ENCODE data around the gene LRRC8B. TPM values are rescaled to one million over a fixed set of nuclear protein-coding genes. Genes with fewer than 3 reads are reported as not detected.

LRRC8B gene
- total RNA-seq (2013), result 6.6 TPM
- 1 to 10 TPM; 4.5 to 9.1 (median 7.9) TPM for polyA plus RNA-seq
- 6.7 and 11.9 TPM in 2 replicates for polyA minus RNA-seq
- total RNA-seq, result 20.3 to 106 (median 82.8) reads per million in 11 experiments

DNA sequence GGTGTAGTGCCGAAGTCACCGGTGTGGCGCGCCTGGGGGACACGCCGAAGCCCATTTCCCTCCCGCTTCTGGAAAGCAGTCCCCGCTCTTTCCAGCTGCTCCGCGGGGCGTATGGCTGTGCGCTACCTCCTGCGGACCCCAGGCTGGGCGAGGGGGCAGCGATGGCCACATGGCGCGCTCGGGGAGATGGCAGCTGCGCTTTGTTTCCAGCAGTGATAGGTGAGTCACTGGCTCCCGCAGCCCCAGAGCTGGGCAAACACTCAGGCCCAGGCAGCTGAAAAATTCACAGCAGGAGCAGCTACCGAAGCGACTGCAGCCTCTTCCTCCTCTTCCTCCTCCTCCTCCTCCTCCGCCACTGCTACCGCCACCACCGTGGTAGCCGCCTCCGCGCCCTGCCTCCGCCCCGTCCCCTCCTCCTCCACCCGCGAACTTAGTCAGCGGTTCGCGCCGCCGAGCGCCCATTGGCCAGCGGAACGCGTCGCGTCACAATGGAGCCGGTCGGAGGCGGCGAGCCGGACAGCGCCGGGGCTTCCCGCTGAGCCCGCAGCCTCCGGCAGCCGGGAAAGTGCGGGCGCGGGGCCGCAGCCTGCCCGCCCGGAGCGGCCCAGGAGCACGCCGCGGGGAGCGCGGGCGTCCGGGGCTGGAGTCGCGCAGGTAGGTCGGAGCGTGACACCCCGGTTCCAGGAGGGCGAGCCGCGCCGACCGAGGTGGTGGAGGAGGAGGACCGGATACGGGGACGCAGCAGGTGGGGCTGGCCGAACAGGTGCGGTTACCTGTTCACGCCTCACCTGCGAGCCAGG, at the start of gene LRRC8B:
Gene LRRC8B, plus strand, starts transcription at position 461 of the 800 bp plus-strand sequence. CDS start 57,822 bp downstream, outside the sequence.
- H3K36me3 Mint-ChIP-seq, result peaks cover 0 to 10% of the 10 kb centered on the region in 2 donors
- peak within 1 kb of the TSS; percentile 97 to 99 for H3K4me3 Mint-ChIP-seq
- Histone ChIP-seq H3K27me3 (ENCODE audit: control insufficient read depth in 2 of 2, insufficient read depth in 2 of 2, low read length in 2 of 2) (no peaks in the 10 kb centered on the region), H3K9ac (ENCODE audit: insufficient read depth, low read length, poor library complexity, severe bottlenecking) (peak within 1 kb of the TSS; percentile 100), H3K4me1 (ENCODE audit: control insufficient read depth in 1 of 2, insufficient read depth in 2 of 2, low read length in 2 of 2) (peaks cover 15 to 47% of the 10 kb centered on the region in 2 donors), H3K4me3 (replicated peaks in 1 of 3; ENCODE audit: low read depth in 2 of 3, low read length in 3 of 3) (peak within 1 kb of the TSS; percentile 88 to 98 (median 92)), H2AFZ (ENCODE audit: insufficient read depth, low read depth, low read length, poor library complexity, severe bottlenecking) (peak within 1 kb of the TSS; percentile 94), H3K9me3 (replicated peaks in 1 of 2; ENCODE audit: control insufficient read depth in 1 of 2, insufficient read depth in 1 of 2, low read length in 2 of 2) (no peaks in the 10 kb centered on the region), H3K79me2 (ENCODE audit: insufficient read depth, low read length) (peaks cover 48% of the 10 kb centered on the region), H4K20me1 (ENCODE audit: insufficient read depth, low read length) (peaks cover 9% of the 10 kb centered on the region), H3K36me3 (replicated peaks in 1 of 2; ENCODE audit: control insufficient read depth in 1 of 2, insufficient read depth in 2 of 2, low read length in 2 of 2) (peaks cover 0 to 7% of the 10 kb centered on the region in 2 donors), H3K27ac (ENCODE audit: low read depth in 1 of 2, low read length in 2 of 2) (peak within 1 kb of the TSS; percentile 81 to 98), H3K4me2 (replicated peaks; ENCODE audit: extremely low read depth, low read length, poor library complexity, severe bottlenecking) (peak within 1 kb of the TSS; percentile 93)
- peak within 1 kb of the TSS; percentile 91 to 96 (median 92) for H3K27ac Mint-ChIP-seq
- H3K9me3 Mint-ChIP-seq, result no peaks in the 10 kb centered on the region
- WGBS (ENCODE audit: insufficient coverage), result under 1% methylated on average over 78 of the region's 85 CpGs
- TF ChIP-seq, protein P1, sequence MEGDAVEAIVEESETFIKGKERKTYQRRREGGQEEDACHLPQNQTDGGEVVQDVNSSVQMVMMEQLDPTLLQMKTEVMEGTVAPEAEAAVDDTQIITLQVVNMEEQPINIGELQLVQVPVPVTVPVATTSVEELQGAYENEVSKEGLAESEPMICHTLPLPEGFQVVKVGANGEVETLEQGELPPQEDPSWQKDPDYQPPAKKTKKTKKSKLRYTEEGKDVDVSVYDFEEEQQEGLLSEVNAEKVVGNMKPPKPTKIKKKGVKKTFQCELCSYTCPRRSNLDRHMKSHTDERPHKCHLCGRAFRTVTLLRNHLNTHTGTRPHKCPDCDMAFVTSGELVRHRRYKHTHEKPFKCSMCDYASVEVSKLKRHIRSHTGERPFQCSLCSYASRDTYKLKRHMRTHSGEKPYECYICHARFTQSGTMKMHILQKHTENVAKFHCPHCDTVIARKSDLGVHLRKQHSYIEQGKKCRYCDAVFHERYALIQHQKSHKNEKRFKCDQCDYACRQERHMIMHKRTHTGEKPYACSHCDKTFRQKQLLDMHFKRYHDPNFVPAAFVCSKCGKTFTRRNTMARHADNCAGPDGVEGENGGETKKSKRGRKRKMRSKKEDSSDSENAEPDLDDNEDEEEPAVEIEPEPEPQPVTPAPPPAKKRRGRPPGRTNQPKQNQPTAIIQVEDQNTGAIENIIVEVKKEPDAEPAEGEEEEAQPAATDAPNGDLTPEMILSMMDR (IDR thresholded peaks at IDR 0.05), result no peak
- peak; percentile 89 to 90 (median 90) for DNase-seq
- peaks cover 0 to 1% (median 0%) of the 10 kb centered on the region in 3 donors for H3K27me3 Mint-ChIP-seq (ENCODE audit: low read depth in 3 of 3)
- H3K4me1 Mint-ChIP-seq, result peaks cover 28% of the 10 kb centered on the region
- intact Hi-C loops (cut with micrococcal nuclease), result loop anchor here in 1 of 2 donors (5.0 kb wide), 2 partner anchors 73 to 233 kb away; no protein-coding TSS in a partner anchor

DNA sequence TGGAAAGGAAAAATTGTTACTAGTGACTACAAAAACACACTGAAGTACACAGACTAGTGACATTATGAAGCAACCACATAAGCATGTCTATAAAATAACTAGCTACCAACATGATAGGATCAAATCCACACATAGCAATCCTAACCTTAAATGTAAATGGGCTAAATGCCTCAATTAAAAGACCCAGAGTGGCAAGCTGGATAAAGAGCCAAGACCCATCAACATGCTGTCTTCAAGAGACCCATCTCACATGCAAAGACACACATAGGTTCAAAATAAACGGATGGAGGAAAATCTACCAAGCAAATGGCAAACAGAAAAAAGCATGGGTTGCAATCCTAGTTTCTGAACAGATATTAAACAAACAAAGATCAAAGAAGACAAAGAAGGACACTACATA, 49.4 kb upstream of the LRRC8B start:
- Mint-ChIP-seq H3K27me3 (ENCODE audit: low read depth in 3 of 3) (peaks cover 0 to 6% (median 2%) of the 10 kb centered on the region in 3 donors), H3K9me3 (peaks cover 17 to 32% (median 23%) of the 10 kb centered on the region in 7 donors), H3K27ac (no peak overlapping the region), H3K4me1 (no peaks in the 10 kb centered on the region), H3K4me3 (no peak overlapping the region), H3K36me3 (peaks cover 4 to 6% of the 10 kb centered on the region in 2 donors)
- H3K9ac ChIP-seq (ENCODE audit: insufficient read depth, low read length, poor library complexity, severe bottlenecking), result no peak overlapping the region
- TF ChIP-seq, protein P1 (IDR thresholded peaks at IDR 0.05), result no peak
- WGBS (ENCODE audit: insufficient coverage), result no CpG with 5 or more reads among the region's 1 CpG
- no peak overlapping the region for H3K4me3 ChIP-seq (replicated peaks in 1 of 3; ENCODE audit: low read depth in 2 of 3, low read length in 3 of 3)
- peaks cover 5% of the 10 kb centered on the region in 2 donors for H3K9me3 ChIP-seq (replicated peaks in 1 of 2; ENCODE audit: control insufficient read depth in 1 of 2, insufficient read depth in 1 of 2, low read length in 2 of 2)
- no peaks in the 10 kb centered on the region for H3K36me3 ChIP-seq (replicated peaks in 1 of 2; ENCODE audit: control insufficient read depth in 1 of 2, insufficient read depth in 2 of 2, low read length in 2 of 2)
- no peak overlapping the region for H3K4me2 ChIP-seq (replicated peaks; ENCODE audit: extremely low read depth, low read length, poor library complexity, severe bottlenecking)
- H3K4me1 ChIP-seq (ENCODE audit: control insufficient read depth in 1 of 2, insufficient read depth in 2 of 2, low read length in 2 of 2), result no peaks in the 10 kb centered on the region
- no peaks in the 10 kb centered on the region for H3K79me2 ChIP-seq (ENCODE audit: insufficient read depth, low read length)
- intact Hi-C loops (cut with micrococcal nuclease), result no loop called here
- DNase-seq, result no peak
- H3K27ac ChIP-seq (ENCODE audit: low read depth in 1 of 2, low read length in 2 of 2), result no peak overlapping the region
- H3K27me3 ChIP-seq (ENCODE audit: control insufficient read depth in 2 of 2, insufficient read depth in 2 of 2, low read length in 2 of 2), result peaks cover 0 to 2% of the 10 kb centered on the region in 2 donors
- H4K20me1 ChIP-seq (ENCODE audit: insufficient read depth, low read length), result no peaks in the 10 kb centered on the region
- H2AFZ ChIP-seq (ENCODE audit: insufficient read depth, low read depth, low read length, poor library complexity, severe bottlenecking), result no peak overlapping the region
